HEK293T (cell line): ENCODE measurements around the gene MED4.

ENCODE experiments used
- CTBP1 ChIP-seq: fragments of 450-650 bp; IDR thresholded peaks from 2 replicates; pipeline ENCODE4 v1.6.1; 2016; ENCODE audit warnings: borderline replicate concordance
- ELF4 ChIP-seq: fragments of 450-650 bp; IDR thresholded peaks from 2 replicates; pipeline ENCODE4 v1.6.1; 2017; ENCODE audit warnings: antibody characterized with exemption
- FOXA1 ChIP-seq: fragments of 450-650 bp; IDR thresholded peaks from 2 replicates; pipeline ENCODE4 v1.6.1; 2016; ENCODE audit warnings: mild to moderate bottlenecking
- FOXM1 ChIP-seq: fragments of 450-650 bp; IDR thresholded peaks from 2 replicates; pipeline ENCODE4 v1.6.1; 2017; ENCODE audit warnings: mild to moderate bottlenecking, borderline replicate concordance
- HDGF ChIP-seq: fragments of 450-650 bp; IDR thresholded peaks from 2 replicates; pipeline ENCODE4 v1.6.1; 2017; ENCODE audit warnings: antibody characterized with exemption, borderline replicate concordance
- NFRKB ChIP-seq: fragments of 450-650 bp; IDR thresholded peaks from 2 replicates; pipeline ENCODE4 v1.6.1; 2016; ENCODE audit warnings: mild to moderate bottlenecking, moderate library complexity
- SP1 ChIP-seq: fragments of 450-650 bp; IDR thresholded peaks from 2 replicates; pipeline ENCODE4 v1.6.1; 2017
- SUZ12 ChIP-seq: fragments of 450-650 bp; IDR thresholded peaks from 2 replicates; pipeline ENCODE4 v1.6.1; 2016; ENCODE audit warnings: mild to moderate bottlenecking
- ZNF384 ChIP-seq: fragments of 450-650 bp; IDR thresholded peaks from 2 replicates; pipeline ENCODE4 v1.6.1; 2016
- TF ChIP-seq, protein P1 (sequence below): fragments of 450-650 bp; IDR thresholded peaks from 2 replicates; pipeline ENCODE4 v1.6.1; 2016

DNA sequence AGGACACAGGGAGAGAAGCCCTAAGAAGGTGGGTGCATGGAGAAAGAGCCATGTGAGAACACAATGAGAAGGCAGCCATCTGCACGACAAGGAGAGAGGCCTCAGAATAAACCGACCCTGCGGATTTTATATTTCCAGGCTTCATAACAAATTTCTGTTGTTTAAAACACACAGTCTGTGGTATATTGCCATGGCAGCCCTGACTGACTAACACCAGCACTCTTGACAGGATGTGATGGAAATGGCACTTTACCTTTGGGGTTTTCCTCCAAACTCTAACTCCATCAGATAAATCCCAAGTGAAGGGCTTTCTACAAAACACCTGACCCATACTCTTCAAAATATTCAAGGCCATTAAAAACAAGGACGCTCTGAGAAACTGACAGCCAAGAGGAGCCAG, 13.2 kb upstream of the MED4 start:
- TF ChIP-seq CTBP1 (no peak), ZNF384 (no peak), SP1 (no peak), FOXA1 (no peak), FOXM1 (no peak), SUZ12 (no peak), HDGF (no peak), ELF4 (no peak), NFRKB (no peak)
- TF ChIP-seq, protein P1, sequence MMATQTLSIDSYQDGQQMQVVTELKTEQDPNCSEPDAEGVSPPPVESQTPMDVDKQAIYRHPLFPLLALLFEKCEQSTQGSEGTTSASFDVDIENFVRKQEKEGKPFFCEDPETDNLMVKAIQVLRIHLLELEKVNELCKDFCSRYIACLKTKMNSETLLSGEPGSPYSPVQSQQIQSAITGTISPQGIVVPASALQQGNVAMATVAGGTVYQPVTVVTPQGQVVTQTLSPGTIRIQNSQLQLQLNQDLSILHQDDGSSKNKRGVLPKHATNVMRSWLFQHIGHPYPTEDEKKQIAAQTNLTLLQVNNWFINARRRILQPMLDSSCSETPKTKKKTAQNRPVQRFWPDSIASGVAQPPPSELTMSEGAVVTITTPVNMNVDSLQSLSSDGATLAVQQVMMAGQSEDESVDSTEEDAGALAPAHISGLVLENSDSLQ, result no peak
